Measurements from ENCODE around the gene TNS4. TPM values are rescaled to one million over a fixed set of nuclear protein-coding genes. Genes with fewer than 3 reads are reported as not detected.

TNS4 gene
- total and polyA plus RNA-seq, 2 donors (not counting 1 experiment from before 2014, with no cell fraction given), result under 0.01 to 0.05 TPM

DNA sequence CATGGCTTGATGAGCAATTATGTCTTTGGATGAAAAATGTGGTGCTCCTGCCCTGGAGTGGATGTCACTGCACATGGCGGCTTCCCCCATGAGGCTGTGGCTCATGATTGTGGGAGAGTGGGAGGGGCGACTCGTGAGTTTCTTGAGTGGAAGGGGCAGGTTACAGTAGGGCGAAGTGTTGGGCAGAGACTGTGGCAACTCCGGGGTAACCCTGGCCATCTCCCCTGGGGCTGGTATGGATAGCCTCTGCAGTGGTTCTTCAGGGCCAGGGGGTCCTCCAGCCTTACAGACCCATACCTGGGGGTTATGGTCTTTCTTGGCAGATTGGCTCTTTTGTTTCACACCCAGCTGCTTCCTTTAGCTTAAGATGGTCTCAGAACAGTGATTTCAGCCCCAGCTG lies 1.3 kb upstream of the TNS4 start:
- no peak for TF ChIP-seq EZH2 (IDR thresholded peaks at IDR 0.05; ENCODE audit: low read length, missing control alignments)
- TF ChIP-seq, protein P1, sequence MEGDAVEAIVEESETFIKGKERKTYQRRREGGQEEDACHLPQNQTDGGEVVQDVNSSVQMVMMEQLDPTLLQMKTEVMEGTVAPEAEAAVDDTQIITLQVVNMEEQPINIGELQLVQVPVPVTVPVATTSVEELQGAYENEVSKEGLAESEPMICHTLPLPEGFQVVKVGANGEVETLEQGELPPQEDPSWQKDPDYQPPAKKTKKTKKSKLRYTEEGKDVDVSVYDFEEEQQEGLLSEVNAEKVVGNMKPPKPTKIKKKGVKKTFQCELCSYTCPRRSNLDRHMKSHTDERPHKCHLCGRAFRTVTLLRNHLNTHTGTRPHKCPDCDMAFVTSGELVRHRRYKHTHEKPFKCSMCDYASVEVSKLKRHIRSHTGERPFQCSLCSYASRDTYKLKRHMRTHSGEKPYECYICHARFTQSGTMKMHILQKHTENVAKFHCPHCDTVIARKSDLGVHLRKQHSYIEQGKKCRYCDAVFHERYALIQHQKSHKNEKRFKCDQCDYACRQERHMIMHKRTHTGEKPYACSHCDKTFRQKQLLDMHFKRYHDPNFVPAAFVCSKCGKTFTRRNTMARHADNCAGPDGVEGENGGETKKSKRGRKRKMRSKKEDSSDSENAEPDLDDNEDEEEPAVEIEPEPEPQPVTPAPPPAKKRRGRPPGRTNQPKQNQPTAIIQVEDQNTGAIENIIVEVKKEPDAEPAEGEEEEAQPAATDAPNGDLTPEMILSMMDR (conservative IDR thresholded peaks at IDR 0.05 in 1 of 2, IDR thresholded peaks at IDR 0.05 in 1 of 2; ENCODE audit: low read depth in 1 of 2, low read length in 2 of 2), result no peak
- no peak overlapping the region for H3K4me2 ChIP-seq (ENCODE audit: extremely low read depth, insufficient read depth, low read length)

DNA sequence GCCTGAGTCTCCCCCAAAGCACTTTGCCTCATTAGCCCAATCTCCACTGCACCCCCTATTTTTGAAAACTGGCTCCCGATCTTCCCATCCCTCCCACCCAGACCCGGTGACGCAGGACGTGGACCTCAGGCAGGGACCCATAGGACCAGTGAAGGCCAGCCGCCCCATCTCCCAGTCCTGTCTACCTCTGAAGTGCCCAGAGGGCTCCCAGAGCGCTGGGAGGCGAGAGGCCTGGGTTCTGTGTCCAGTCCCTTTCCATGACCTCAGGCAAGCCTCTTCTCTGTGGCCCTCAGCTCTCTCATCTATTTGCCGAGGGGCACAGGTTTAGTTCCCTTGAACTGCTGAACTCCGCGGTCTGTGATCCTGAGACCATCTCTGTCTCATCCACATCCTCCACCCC lies 714 bp downstream of the TNS4 start:
- H4K20me1 ChIP-seq (ENCODE audit: control insufficient read depth, extremely low read depth, insufficient read depth, low read length), result no peaks in the 10 kb centered on the region
- no peaks in the 10 kb centered on the region for H3K79me2 ChIP-seq (ENCODE audit: control insufficient read depth, insufficient read depth, low read length)
- peaks cover 7% of the 10 kb centered on the region for H3K4me1 ChIP-seq (ENCODE audit: control insufficient read depth, extremely low read depth, insufficient read depth, low read length)
- H3K27ac ChIP-seq (ENCODE audit: insufficient read depth, low read length), result no peak overlapping the region
- H3K4me2 ChIP-seq (ENCODE audit: extremely low read depth, insufficient read depth, low read length), result no peak overlapping the region
- H2AFZ ChIP-seq (ENCODE audit: low read length), result no peak overlapping the region
- TF ChIP-seq, protein P1 (conservative IDR thresholded peaks at IDR 0.05 in 1 of 2, IDR thresholded peaks at IDR 0.05 in 1 of 2; ENCODE audit: low read depth in 1 of 2, low read length in 2 of 2), result no peak
- no peak for TF ChIP-seq EZH2 (IDR thresholded peaks at IDR 0.05; ENCODE audit: low read length, missing control alignments)
- no peak overlapping the region for H3K4me3 ChIP-seq (replicated peaks in 1 of 4; ENCODE audit: control extremely low read depth in 1 of 4, insufficient read depth in 1 of 4, low read depth in 3 of 4, low read length in 4 of 4)
- DNase-seq (ENCODE audit: low read depth in 2 of 2), result no peak
- no peak overlapping the region for H3K9ac ChIP-seq (ENCODE audit: insufficient read depth, low read length)
- peaks cover 3% of the 10 kb centered on the region for H3K27me3 ChIP-seq (ENCODE audit: control insufficient read depth, insufficient read depth, low read length)
- no peaks in the 10 kb centered on the region for H3K9me3 ChIP-seq (ENCODE audit: control insufficient read depth, insufficient read depth, low read depth, low read length)
- no peaks in the 10 kb centered on the region for H3K36me3 ChIP-seq (ENCODE audit: control insufficient read depth, insufficient read depth, low read length)

More for the DNA sequence above, 1.3 kb upstream of the TNS4 start:
- no peak overlapping the region for H3K27ac ChIP-seq (ENCODE audit: insufficient read depth, low read length)
- H3K27me3 ChIP-seq (ENCODE audit: control insufficient read depth, insufficient read depth, low read length), result peaks cover 3% of the 10 kb centered on the region
- H4K20me1 ChIP-seq (ENCODE audit: control insufficient read depth, extremely low read depth, insufficient read depth, low read length), result no peaks in the 10 kb centered on the region
- no peaks in the 10 kb centered on the region for H3K36me3 ChIP-seq (ENCODE audit: control insufficient read depth, insufficient read depth, low read length)
- H3K9me3 ChIP-seq (ENCODE audit: control insufficient read depth, insufficient read depth, low read depth, low read length), result no peaks in the 10 kb centered on the region
- no peak for DNase-seq (ENCODE audit: low read depth in 2 of 2)
- no peak overlapping the region for H2AFZ ChIP-seq (ENCODE audit: low read length)
- H3K9ac ChIP-seq (ENCODE audit: insufficient read depth, low read length), result no peak overlapping the region
- H3K4me1 ChIP-seq (ENCODE audit: control insufficient read depth, extremely low read depth, insufficient read depth, low read length), result peaks cover 7% of the 10 kb centered on the region
- no peak overlapping the region for H3K4me3 ChIP-seq (replicated peaks in 1 of 4; ENCODE audit: control extremely low read depth in 1 of 4, insufficient read depth in 1 of 4, low read depth in 3 of 4, low read length in 4 of 4)
- H3K79me2 ChIP-seq (ENCODE audit: control insufficient read depth, insufficient read depth, low read length), result no peaks in the 10 kb centered on the region

DNA sequence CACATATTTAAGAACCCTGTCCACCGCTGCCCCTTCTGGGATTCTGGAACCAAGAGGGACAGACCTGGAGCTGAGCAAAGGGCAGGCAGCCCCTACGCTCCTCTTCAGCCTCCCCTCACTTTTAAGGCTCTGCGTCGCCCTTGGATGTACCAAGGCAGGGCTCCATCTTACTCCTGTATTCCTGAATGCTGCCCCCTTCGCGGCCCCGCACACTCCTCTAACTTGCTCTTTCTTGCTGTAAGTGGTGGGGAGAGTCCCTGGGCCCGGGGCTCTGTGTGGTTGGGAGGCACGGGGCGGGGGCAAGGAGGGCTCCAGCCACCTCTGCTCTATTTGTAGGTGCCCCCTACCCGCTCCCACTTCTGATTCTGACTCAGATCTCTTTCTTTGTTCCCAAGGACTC lies 1.2 kb downstream of the TNS4 start:
- Histone ChIP-seq H3K36me3 (ENCODE audit: control insufficient read depth, insufficient read depth, low read length) (no peaks in the 10 kb centered on the region), H3K9ac (ENCODE audit: insufficient read depth, low read length) (no peak overlapping the region), H2AFZ (ENCODE audit: low read length) (no peak overlapping the region), H3K27me3 (ENCODE audit: control insufficient read depth, insufficient read depth, low read length) (peaks cover 3% of the 10 kb centered on the region), H3K4me1 (ENCODE audit: control insufficient read depth, extremely low read depth, insufficient read depth, low read length) (peaks cover 7% of the 10 kb centered on the region), H3K9me3 (ENCODE audit: control insufficient read depth, insufficient read depth, low read depth, low read length) (no peaks in the 10 kb centered on the region), H3K79me2 (ENCODE audit: control insufficient read depth, insufficient read depth, low read length) (no peaks in the 10 kb centered on the region), H3K4me3 (replicated peaks in 1 of 4; ENCODE audit: control extremely low read depth in 1 of 4, insufficient read depth in 1 of 4, low read depth in 3 of 4, low read length in 4 of 4) (no peak overlapping the region), H3K27ac (ENCODE audit: insufficient read depth, low read length) (no peak overlapping the region), H4K20me1 (ENCODE audit: control insufficient read depth, extremely low read depth, insufficient read depth, low read length) (no peaks in the 10 kb centered on the region), H3K4me2 (ENCODE audit: extremely low read depth, insufficient read depth, low read length) (no peak overlapping the region)
- TF ChIP-seq EZH2 (IDR thresholded peaks at IDR 0.05; ENCODE audit: low read length, missing control alignments), result no peak
- no peak for DNase-seq (ENCODE audit: low read depth in 2 of 2)

Measured in fibroblast of lung (primary cell).